Glutamatergic neuron (in vitro differentiated cells): ENCODE measurements around the gene ADCYAP1R1. TPM values are rescaled to one million over a fixed set of nuclear protein-coding genes. Genes with fewer than 3 reads are reported as not detected.

Source experiments
- DNase-seq: peaks from one replicate; pipeline ENCODE4 v3.0.0; 2022
- H3K27ac Mint-ChIP-seq: one replicate; pipeline ENCODE4 v1.8.0; 2020; ENCODE audit warnings: mild to moderate bottlenecking, mixed read lengths, inconsistent platforms; ENCODE audit not compliant: unreplicated experiment
- H3K27me3 Mint-ChIP-seq: one replicate; pipeline ENCODE4 v1.8.0; 2020; ENCODE audit warnings: mild to moderate bottlenecking, moderate library complexity, mixed read lengths, inconsistent platforms; ENCODE audit not compliant: unreplicated experiment
- H3K36me3 Mint-ChIP-seq: one replicate; pipeline ENCODE4 v1.8.0; 2020; ENCODE audit warnings: mild to moderate bottlenecking, mixed read lengths, inconsistent platforms; ENCODE audit not compliant: unreplicated experiment
- H3K4me1 Mint-ChIP-seq: one replicate; pipeline ENCODE4 v1.8.0; 2020; ENCODE audit warnings: mild to moderate bottlenecking, low read depth, mixed read lengths, inconsistent platforms; ENCODE audit not compliant: unreplicated experiment
- H3K4me3 Mint-ChIP-seq: one replicate; pipeline ENCODE4 v1.8.0; 2020; ENCODE audit warnings: mild to moderate bottlenecking, mixed read lengths, inconsistent platforms; ENCODE audit not compliant: unreplicated experiment
- H3K9me3 Mint-ChIP-seq: one replicate; pipeline ENCODE4 v1.8.0; 2020; ENCODE audit warnings: mild to moderate bottlenecking, moderate library complexity, mixed read lengths, inconsistent platforms; ENCODE audit not compliant: unreplicated experiment
- CTCF ChIP-seq: fragments of 200-600 bp; sonication (generic); IDR thresholded peaks from one replicate; pipeline ENCODE4 v1.5.0; 2021; ENCODE audit not compliant: partially characterized antibody, unreplicated experiment
- total RNA-seq: library from RNA; stranded (reverse); fragmentation: NEBNext Ultra II Directional; extraction: Animal tissue kit (Norgen Biotek cat#: 25700); gene quantifications from one replicate; pipeline ENCODE4 v1.2.1, GENCODE V29; 2021; ENCODE audit not compliant: unreplicated experiment

The ADCYAP1R1 gene
- total RNA-seq, 1 donor from 2014 or later = 0.71 TPM

GRCh38 chr7:31120800-31121513, 68.8 kb downstream of the ADCYAP1R1 start:
- no peak overlapping the region for H3K27ac Mint-ChIP-seq
- no peak for TF ChIP-seq CTCF
- peaks cover 1% of the 10 kb centered on the region for H3K27me3 Mint-ChIP-seq
- no peak overlapping the region for H3K4me3 Mint-ChIP-seq
- H3K9me3 Mint-ChIP-seq = no peaks in the 10 kb centered on the region
- no peak for DNase-seq
- no peaks in the 10 kb centered on the region for H3K4me1 Mint-ChIP-seq
- no peaks in the 10 kb centered on the region for H3K36me3 Mint-ChIP-seq

- TF ChIP-seq CTCF = no peak
- no peak for DNase-seq
- peak overlapping the region; percentile 28 for H3K27ac Mint-ChIP-seq
- peaks cover 1% of the 10 kb centered on the region for H3K27me3 Mint-ChIP-seq
- no peak overlapping the region for H3K4me3 Mint-ChIP-seq
- H3K4me1 Mint-ChIP-seq = no peaks in the 10 kb centered on the region
- no peaks in the 10 kb centered on the region for H3K36me3 Mint-ChIP-seq
- H3K9me3 Mint-ChIP-seq = no peaks in the 10 kb centered on the region
Measured at GRCh38 chr7:31121601-31122000, 69.5 kb downstream of the ADCYAP1R1 start.

- Mint-ChIP-seq H3K36me3 (no peaks in the 10 kb centered on the region), H3K27ac (no peak overlapping the region), H3K9me3 (no peaks in the 10 kb centered on the region)
Measured at GRCh38 chr7:31122649-31123058, 70.5 kb downstream of the ADCYAP1R1 start.

GRCh38 chr7:31123321-31123720, 71.2 kb downstream of the ADCYAP1R1 start:
- no peaks in the 10 kb centered on the region for H3K9me3 Mint-ChIP-seq
- H3K4me3 Mint-ChIP-seq = no peak overlapping the region
- TF ChIP-seq CTCF = no peak
- H3K4me1 Mint-ChIP-seq = no peaks in the 10 kb centered on the region
- H3K27ac Mint-ChIP-seq = no peak overlapping the region
- no peak for DNase-seq
- H3K27me3 Mint-ChIP-seq = peaks cover 1% of the 10 kb centered on the region
- no peaks in the 10 kb centered on the region for H3K36me3 Mint-ChIP-seq

More at GRCh38 chr7:31122649-31123058, 70.5 kb downstream of the ADCYAP1R1 start:
- peak; percentile 72 for DNase-seq
- Mint-ChIP-seq H3K4me1 (no peaks in the 10 kb centered on the region), H3K4me3 (no peak overlapping the region), H3K27me3 (peaks cover 1% of the 10 kb centered on the region)
- peak; percentile 80 for TF ChIP-seq CTCF

- no peak overlapping the region for H3K27ac Mint-ChIP-seq
- no peak overlapping the region for H3K4me3 Mint-ChIP-seq
- no peak for TF ChIP-seq CTCF
- H3K4me1 Mint-ChIP-seq = no peaks in the 10 kb centered on the region
- no peak for DNase-seq
- H3K27me3 Mint-ChIP-seq = peaks cover 1% of the 10 kb centered on the region
- no peaks in the 10 kb centered on the region for H3K9me3 Mint-ChIP-seq
- no peaks in the 10 kb centered on the region for H3K36me3 Mint-ChIP-seq
Measured at GRCh38 chr7:31123726-31124125, 71.6 kb downstream of the ADCYAP1R1 start.
